ENCODE data around the gene LGR5. TPM values are rescaled to one million over a fixed set of nuclear protein-coding genes. Genes with fewer than 3 reads are reported as not detected.

LGR5 gene
- total and polyA plus RNA-seq, 9 of the 15 experiments (the other 6 are each of a cell fraction or from before 2014, with no cell fraction given) = not detected

- TF ChIP-seq NR2C1 (IDR thresholded peaks at IDR 0.05) (no peak), NR2C1 (tag; IDR thresholded peaks at IDR 0.05) (no peak), BRF2 (IDR thresholded peaks at IDR 0.05; ENCODE audit: borderline replicate concordance, insufficient read depth, insufficient read length) (no peak), SMARCA4 (IDR thresholded peaks at IDR 0.05) (no peak), IRF1 (CRISPR knock-in tag; IDR thresholded peaks at IDR 0.05; ENCODE audit: borderline replicate concordance) (no peak), ZNF584 (CRISPR knock-in tag; IDR thresholded peaks at IDR 0.05; ENCODE audit: low read depth) (no peak), BRCA1 (IDR thresholded peaks at IDR 0.05) (no peak), BRCA1 (CRISPR knock-in tag; IDR thresholded peaks at IDR 0.05) (no peak)
These were observed 81.5 kb downstream of the LGR5 start (continued) for GRCh38 chr12:71521125-71521524.

- no peak overlapping the region for H3K27ac ChIP-seq (ENCODE audit: extremely low read depth, low read depth, low read length)
- peaks cover 0 to 6% of the 10 kb centered on the region in 2 experiments; a peak in 1 of 5 replicates for H3K27me3 ChIP-seq (ENCODE audit: control insufficient read depth in 2 of 2, insufficient read depth in 2 of 2, low read length in 2 of 2)
- ATAC-seq (no peak), FAIRE-seq (peak; percentile 37), DNase-seq (ENCODE audit: extremely low read depth in 1 of 4, low spot score in 3 of 4) (no peak)
- intact Hi-C loops (cut with micrococcal nuclease) = no loop called here
- BruUV-seq (replicated peaks) = no TSS peak
- no peaks in the 10 kb centered on the region for H3K9me1 ChIP-seq (ENCODE audit: control insufficient read depth, insufficient read depth, low read length)
- no peaks in the 10 kb centered on the region for H3K4me1 ChIP-seq (replicated peaks in 1 of 2; ENCODE audit: control insufficient read depth in 2 of 2, insufficient read depth in 2 of 2, low read length in 2 of 2)
- ChIA-PET POLR2A (no interaction called here), CTCF (ENCODE audit: low intra/inter-chr PET ratio) (interaction anchor here (0.6 kb wide), 1 partner anchor 26 kb away, joined by 4 read pairs; no protein-coding TSS in a partner anchor)
- no peak overlapping the region for H3K4me2 ChIP-seq (ENCODE audit: insufficient read depth, low read length)
- 0% methylated on average over 2 of the region's 2 CpGs for WGBS (ENCODE audit: insufficient coverage, low coverage, missing lambda C conversion rate)
- H3K9me3 ChIP-seq (replicated peaks; ENCODE audit: control insufficient read depth, insufficient read depth, low read depth, low read length) = no peaks in the 10 kb centered on the region
- no peak for TF ChIP-seq DMBX1 (CRISPR knock-in tag; IDR thresholded peaks at IDR 0.05; ENCODE audit: borderline replicate concordance)
- TF ChIP-seq MTA1 (IDR thresholded peaks at IDR 0.05; ENCODE audit: borderline replicate concordance) = no peak
- TF ChIP-seq EWSR1 (IDR thresholded peaks at IDR 0.05; ENCODE audit: borderline replicate concordance, low read depth, partially characterized antibody) = no peak
- no peak for TF ChIP-seq FOXA1 (IDR thresholded peaks at IDR 0.05; ENCODE audit: borderline replicate concordance)
- peak; percentile 18 for TF ChIP-seq MEIS2 (IDR thresholded peaks at IDR 0.05; ENCODE audit: partially characterized antibody)
- H3K4me3 ChIP-seq = no peak overlapping the region
- in situ Hi-C loops (cut with MboI) = no loop called here
- no peak overlapping the region for H3K9ac ChIP-seq (ENCODE audit: insufficient read depth in 1 of 2, low read depth in 2 of 2, low read length in 2 of 2)
- H2AFZ ChIP-seq (ENCODE audit: low read depth, low read length) = no peak overlapping the region
- no peaks in the 10 kb centered on the region for H4K20me1 ChIP-seq (replicated peaks; ENCODE audit: control insufficient read depth, insufficient read depth, low read length)
- H3K79me2 ChIP-seq (ENCODE audit: control insufficient read depth, insufficient read depth, low read length) = no peaks in the 10 kb centered on the region
- no peaks in the 10 kb centered on the region for H3K36me3 ChIP-seq (ENCODE audit: control insufficient read depth, insufficient read depth, low read length)
These were observed 85.0 kb downstream of the LGR5 start for GRCh38 chr12:71524626-71525025.

Measured in K562 (cell line).